CD4-positive, alpha-beta T cell treated with Interleukin-6 for 4 hours (primary cell): ENCODE results near the gene COMMD1.
A peak's percentile ranks its signal among the peaks of the same experiment; 100 is the strongest.
"Not testable (repeated sequence)": the region's sequence is repeated elsewhere in the genome, so short reads cannot be mapped to it uniquely, and the experiment has no call there.

Experiments
- DNase-seq: peaks from one replicate; pipeline ENCODE4 v3.0.0-alpha.2; 2020; ENCODE audit warnings: mixed read lengths

COMMD1 gene

DNA sequence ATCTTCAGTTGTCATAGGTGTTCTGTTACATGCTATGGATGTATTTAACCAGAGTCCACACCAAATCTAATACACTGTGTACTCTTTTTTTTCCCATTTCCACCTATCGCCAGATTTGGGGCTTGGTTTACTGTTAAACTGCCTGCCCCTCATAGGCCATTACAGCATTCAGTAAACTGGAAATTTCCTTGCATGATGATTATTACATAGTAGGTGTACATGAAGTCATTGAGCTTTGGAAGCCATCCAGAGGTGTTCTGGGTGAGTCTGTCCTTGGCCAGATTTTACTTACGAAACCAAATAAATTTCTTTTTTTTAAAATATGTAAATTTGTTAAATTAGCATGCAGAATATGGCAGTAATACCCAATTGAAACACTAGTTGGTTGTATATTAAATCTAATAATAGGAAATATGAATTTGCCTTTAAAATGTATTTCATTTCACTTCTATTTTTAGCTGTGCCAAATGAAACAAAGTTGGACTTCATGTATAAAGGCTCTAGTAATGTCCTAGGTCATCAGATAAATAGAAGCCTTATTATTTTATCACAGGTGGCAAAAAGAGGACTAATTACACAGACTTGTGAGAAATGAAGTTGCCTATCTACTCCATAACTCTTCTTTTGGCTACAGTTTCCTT is 60.7 kb downstream of the COMMD1 start:
- DNase-seq, result no peak

DNA sequence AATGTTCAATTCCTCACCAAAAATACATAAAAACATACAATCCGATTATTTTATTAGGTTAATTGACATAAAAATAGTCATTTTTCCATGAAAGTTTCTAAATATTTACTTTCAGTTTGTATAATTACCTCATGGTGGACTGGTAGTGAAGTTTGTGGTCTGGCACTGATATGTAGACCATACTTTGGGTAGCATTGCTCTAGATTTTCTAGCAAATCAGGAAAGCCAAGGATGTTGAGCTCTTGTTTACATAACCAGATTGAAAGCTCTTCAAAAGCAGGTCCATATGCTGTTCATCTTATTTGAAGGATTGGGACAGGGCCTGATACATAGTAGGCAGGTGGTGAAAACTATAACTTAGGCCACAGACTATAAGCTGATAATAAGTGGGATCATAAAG is 61.8 kb downstream of the COMMD1 start:
- DNase-seq, result no peak

DNA sequence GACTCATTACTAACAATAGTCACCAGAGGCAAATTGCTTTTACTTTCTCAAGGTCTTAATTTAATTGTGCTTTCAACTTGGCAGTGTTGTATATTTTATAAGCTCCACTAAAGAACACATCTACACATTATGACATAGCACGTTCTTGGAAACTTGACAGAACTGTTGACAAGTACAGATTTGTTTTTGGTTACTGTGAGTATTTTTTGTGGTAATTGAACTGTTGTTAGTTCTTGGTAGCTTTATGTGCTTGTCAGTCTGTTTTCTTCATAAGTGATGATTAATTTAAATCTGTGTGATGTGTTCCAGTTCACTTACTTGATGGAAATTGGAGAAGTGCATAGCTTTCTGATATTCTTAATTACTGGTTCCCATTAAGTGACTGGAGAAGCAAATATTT is 63.9 kb downstream of the COMMD1 start:
- DNase-seq, result no peak

DNA sequence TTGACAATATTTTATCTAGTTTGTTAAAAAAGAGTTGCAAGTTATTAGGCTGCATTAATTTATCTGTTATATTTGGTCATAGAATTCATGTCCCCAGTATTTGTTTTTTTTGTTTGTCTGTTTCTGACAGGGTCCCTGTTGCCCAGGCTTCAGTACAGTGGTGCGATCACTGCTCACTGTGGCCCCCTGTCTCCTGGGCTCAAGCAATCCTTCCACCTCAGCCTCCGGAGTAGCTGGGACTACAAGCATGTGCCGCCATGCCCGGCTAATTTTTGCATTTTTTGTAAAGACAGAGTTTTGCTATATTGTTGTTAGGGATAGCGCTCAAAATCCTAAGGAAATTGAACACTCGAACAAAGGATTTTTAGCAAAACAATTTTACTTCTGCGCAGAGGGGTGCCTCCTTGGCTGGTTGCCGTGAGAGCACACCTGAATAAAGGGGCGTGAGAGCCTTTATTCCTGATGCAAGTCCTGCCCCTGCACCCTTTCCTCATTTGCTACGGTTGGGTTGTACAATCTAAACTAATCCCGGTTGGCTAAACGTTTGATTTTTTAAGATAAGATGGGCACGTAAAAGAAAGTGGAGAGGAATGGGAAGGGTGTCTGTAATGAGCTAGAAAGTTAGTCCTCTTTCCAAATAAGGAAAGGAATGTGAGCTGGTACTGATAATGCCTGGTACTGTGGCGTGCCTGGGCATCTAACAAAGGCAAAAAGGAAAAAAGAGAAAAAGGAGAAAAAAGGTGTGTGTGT is 65.5 kb downstream of the COMMD1 start:
- DNase-seq, result no peak

DNA sequence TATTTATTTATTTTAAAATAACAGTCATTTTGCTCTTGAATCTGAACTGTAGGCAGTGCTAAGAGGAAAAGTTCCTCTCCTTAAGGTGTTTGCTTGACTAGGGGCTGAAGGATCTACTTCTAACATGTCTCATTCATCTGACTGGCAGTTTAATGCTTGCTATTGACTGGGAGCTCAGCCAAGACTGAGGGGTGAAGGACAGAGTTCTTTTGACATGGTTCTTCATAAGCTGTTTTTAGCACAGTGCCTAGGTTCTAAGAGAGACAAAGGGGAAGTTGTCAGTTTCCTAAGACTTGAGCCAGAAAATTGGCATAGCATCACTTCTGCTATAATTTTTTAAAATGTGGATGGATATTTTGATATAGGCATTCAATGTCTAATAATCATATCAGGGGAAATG is 73.0 kb downstream of the COMMD1 start:
- no peak for DNase-seq

DNA sequence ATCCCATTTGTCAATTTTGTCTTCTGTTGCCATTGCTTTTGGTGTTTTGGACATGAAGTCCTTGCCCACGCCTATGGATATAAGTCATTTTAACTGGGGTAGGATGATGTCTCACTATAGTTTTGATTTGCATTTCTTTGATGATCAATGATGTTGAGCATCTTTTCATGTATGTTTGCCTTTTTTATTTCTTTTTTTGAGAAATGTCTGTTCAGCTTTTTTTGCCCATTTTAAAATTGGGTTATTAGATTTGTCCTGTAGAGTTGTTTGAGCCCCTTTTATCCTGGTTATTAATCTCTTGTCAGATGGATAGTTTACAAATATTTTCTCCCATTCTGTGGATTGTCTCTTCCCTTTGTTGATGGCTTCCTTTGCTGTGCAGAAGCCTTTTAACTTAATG is 75.3 kb downstream of the COMMD1 start:
- no peak for DNase-seq

DNA sequence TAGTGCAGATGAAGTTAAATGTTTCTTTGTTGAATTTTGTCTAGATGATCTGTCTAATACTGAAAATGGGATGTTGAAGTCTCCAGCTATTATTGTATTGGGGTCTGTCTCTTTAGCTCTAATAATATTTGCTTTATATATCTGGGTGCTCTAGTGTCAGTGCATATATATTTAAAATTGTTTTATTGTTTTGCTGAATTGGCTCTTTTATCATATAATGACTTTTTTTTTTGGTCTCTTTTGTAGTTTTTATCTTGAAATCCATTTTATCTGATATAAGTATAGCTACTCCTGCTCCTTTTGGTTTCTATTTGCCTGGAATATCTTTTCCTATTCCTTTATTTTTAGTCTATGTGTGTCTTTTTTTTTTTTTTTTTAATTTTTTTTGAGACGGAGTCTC is 79.2 kb downstream of the COMMD1 start:
- DNase-seq, result no peak

DNA sequence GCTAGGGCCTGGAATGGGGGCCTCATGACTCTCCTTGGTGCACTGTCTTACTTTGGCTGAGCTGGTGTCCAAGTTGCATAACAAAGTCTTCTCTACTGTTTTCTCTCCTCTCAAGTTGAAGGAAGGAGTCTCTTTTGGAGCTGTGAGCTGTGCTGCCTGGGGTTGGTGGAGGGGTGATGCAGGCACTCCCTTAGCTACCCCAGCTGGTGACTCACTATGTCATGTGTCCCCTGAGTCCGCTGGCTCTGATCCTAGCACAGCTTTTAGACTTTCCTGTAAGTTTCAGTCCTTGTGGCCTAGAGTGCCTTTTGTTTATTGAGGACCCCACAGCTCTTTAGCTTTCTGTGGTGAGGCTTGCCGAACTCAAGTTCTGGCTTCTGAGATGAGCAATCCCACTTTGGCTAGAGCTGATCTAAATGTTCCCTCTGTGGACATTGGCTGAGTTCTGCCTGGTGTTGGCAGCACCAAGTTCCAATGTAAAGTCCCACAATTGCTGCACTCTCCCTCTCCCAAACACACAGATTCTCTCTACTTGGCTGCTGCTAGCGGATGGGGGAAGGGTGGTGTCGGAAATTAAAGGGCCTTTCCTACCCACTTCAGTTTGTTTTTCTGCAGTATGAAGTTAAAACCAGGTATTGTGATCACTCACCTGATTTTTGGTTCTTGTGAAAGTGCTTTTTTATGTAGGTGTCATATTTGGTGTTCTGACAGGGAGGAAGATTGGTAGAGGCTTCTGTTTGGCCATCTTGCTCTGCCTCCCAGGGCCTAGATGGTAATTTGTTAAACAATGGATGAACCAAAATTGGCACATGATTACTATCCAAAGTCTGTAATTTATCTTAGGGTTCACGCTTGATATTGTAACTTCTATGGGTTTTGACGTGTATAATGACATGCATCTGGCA is 83.2 kb downstream of the COMMD1 start:
- DNase-seq, result no peak

DNA sequence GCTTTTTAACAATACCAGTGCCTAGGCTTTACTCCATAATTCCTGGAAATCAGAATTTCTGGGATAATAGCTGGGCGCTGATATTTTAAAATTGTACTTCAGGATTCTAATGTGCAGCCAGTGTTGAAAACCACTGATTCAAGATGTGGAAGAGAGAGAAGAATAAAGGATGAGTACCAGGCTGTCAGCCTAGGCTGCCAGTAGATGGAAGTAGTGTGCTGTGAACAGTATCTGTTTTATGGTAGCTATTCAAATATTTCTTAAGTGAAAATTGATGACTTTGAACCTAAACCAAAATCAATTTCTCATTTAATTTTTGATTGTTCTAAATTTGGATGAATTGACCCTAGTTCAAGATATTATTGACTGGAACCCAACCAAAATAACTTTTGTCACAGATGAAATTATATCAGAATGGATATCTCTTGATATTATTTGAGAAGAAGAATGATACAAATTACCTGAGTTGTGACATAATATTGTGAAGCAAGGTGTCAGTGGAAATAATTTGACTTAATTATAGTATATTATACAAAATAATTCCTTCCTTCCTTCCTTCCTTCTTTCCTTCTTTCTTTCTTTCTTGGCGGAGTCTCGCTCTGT is 88.0 kb downstream of the COMMD1 start:
- DNase-seq, result peak; percentile 7

DNA sequence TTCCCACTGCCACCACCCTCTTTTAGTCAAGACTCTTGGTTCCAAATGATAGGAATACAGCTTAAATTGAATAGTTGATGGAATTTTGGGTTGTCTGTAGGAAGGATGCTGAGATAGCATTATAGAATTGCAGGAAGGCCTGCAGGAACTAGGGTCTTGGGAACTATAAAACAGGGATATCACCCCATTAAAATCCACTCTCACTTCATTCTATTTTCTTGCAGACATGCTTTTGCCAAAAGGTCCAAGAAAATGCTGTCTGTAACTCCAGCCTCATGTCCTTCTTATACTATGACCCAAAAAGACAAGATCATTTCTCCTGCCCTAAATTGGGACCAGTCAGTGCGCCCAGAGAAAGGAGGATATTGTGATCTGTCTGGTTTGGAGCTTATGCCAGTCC is 89.1 kb downstream of the COMMD1 start:
- no peak for DNase-seq

DNA sequence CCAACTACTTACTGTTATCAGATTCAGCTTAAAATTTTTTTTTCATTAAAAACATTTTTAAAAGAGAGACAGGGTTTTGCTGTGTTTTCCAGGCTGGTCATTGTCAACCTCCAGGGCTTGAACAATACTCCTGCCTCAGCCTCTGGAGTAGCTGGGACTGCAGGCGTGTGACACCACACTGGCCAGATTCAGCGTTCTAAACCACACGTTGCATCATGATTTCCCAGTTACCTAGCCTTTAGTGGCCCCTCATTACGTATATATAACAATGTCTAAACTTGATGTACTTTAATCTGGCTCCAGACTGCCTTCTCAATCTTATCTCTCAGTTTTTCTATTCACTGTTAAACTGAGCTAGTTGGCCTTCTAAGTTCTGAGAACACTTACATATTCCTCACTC is 89.6 kb downstream of the COMMD1 start:
- no peak for DNase-seq

DNA sequence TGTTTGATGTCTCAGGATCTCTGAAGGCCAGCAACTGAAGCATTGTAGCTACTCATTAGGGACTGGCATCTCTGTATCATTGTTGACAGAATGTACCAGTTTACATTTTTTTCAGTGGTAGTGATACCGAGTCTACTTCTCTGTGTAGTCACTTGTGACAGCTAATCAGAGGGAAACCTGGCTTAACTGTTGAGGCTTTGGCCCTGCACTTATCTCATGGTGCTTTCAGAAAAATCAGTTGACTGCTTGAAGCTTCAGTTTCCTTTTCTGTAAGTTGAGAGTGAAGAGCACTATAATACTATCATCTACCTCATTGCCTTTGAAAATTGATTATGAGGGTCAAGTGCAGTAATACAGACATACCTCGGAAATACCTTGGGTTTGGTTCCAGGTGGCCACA is 90.0 kb downstream of the COMMD1 start:
- DNase-seq, result no peak

DNA sequence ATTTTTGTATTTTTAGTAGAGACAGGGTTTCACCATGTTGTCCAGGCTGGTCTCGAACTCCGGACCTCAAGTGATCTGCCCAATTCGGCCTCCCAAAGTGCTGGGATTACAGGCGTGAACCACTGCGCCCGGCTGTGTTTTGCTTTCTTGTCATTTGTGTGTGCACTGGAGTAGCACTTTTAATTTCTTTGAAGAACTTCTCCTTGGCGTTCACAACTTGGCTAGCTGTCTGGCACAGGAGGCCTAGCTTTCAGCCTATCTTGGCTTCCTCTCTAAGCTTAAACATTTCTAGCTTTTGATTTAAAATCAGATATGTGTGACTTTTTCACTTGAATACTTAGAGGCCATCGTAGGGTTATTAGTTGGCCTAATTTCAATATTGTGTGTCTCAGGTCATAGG is 93.0 kb downstream of the COMMD1 start:
- DNase-seq, result no peak

DNA sequence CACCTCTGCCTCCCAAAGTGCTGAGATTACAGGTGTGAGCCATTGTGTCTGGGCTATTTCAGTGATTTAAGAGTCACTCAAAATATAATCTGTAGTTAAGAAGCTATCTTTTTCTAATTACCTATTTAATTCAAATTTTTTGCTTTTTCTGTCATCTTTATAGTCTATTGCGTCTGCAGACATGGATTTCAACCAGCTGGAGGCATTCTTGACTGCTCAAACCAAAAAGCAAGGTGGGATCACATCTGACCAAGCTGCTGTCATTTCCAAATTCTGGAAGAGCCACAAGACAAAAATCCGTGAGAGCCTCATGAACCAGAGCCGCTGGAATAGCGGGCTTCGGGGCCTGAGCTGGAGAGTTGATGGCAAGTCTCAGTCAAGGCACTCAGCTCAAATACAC is 95.1 kb downstream of the COMMD1 start:
- DNase-seq, result no peak

DNA sequence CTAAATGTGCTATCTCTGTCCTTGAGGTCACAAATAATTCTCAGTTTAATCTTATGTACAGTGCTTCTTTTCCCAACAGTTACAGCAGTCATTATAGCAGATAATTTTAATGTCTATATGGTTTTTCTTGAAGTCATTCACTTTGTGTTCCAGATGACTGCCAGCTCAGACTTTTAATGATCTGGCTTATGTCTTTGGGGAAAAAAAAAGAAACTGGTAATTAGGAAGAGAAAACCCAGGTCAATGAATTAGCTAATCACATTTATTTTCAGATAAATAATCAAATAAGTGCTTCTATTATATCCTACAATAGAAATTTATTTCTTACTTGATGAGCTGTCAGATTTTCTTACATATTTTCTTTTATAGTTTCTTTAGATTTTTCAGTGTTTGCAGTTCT is 96.0 kb downstream of the COMMD1 start:
- DNase-seq, result no peak

DNA sequence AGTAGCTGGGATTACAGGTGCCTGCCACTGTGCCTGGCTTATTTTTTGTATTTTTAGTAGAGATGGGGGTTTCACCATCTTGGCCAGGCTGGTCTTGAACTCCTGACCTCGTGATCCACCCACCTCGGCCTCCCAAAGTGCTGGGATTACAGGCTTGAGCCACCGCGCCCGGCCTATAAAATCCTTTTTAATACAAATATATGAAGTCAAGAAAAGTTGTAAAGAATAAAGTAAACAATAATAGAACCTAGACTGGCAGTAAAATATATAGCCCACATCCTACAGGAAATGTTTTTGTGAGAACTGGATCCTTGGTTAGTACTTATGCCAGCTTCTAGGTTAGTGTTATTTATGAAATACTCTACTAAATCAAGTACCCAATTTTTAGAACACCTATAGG is 99.0 kb downstream of the COMMD1 start:
- not testable (repeated sequence) for DNase-seq

DNA sequence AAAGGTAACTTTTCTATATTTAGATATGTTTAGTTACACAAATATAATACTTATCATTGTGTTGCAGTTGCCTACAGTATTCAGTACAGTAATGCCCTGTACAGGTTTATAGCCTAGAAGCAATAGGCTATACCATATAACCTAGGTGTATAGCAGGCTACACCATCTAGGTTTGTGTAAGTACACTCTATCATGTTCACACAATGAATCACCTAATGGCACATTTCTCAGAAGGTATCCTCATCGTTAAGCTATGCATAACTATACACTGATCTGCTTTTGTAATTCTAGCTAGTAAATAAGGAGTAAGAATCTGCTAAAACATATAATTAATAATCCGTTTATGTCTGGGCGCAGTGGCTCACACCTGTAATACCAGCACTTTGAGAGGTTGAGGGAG is 102.1 kb downstream of the COMMD1 start:
- no peak for DNase-seq

DNA sequence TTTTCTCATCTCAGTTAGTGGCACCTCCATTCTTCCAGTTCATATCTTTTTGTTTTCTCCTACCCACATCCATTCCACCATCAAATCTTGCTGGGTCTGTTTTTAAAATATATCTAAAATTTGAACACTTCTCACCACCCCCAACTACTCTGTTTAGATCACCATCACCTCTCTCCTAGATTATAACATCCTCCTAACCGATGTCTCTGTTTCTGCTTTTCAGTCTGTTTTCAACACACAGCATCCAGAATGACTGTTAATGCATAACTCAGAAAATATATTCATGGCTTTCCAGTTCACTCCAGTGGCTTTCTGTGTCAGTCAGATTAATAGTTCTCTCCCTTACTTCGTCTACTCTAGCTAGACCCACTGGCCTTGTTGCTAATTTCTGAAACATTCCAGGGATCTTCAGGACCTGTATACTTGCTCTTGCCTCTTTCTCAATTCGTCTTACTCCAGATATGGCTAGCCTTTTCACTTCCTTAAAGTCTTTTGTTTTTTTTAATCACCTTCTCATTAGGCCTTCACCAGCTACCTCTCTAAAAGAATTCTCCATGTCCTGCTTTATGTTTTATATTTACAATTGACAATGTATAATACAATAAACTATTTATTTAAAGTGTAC is 105.3 kb downstream of the COMMD1 start:
- no peak for DNase-seq

DNA sequence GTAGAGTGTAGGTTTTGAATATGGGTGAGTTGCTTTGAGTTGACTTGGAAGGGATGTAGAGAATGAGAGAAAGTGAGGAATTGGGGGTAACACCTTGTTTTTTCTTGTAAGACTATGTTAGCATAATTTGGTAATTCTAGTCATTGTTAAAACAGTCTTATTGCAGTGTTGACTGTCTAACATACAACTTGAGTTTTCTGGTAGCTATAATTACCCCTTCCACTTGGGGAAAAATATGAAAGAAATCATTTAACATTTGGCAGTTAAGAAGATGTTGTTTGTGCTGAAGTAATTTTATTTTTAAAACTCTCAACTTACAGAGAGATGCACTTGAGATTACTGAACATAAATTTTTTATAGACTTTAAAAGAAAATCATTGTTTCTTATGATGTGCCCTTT is 108.2 kb downstream of the COMMD1 start:
- no peak for DNase-seq

DNA sequence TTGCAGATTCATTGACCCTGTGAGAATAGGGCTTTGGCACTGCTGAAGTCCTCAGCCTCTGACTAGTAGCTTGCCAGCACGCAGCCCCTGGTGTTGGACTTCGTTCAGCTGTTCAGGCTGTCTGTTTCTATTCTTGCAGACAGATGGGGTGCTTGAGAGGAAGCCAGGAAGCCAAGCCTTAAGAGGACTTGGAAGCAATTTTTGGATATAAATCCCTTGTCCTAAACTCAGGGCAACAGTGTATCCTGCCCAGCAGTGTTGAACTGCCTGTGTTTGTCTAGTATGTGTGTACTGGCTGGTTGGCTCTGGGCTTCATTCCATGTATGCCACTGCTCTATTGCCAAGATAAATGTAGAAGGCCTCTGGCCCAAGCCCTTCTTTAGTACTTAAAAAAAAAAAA is 108.6 kb downstream of the COMMD1 start:
- DNase-seq, result no peak

DNA sequence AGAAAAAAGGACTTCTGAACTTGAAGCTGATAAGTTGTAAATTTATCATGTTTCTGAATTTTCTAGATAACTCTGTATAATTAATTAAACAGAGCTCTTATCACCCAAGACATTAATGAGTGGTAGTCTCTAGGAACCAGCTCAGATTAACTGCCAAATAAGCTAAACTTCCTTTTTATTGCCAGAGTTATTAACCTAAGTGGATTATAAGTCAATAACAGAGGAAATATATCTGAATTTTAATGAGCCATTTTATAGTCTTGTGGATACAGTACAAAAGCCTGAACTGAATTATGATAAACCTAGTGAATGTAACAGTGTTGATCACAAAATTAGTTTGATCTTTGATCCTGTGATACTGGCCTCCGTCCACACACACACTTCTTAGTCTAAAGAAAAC is 111.5 kb downstream of the COMMD1 start:
- no peak for DNase-seq

DNA sequence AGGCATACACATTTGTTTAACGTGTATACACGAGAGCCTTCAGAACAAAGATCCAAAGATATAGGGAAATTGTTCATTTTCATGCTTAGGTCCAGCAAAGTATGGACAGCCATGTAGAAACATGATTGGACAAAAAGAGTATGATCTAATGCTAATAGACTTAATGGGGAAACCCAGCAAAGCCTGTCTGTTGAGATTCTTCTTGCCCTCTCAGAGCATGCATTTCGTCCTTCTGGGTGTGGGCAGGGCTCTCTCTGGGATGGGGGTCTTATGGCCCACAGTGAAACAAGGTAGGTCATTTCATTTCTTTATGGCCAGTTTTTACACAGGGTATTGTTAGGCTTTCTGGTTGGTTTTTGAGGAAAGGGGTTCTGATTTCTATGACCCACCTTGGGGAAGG is 124.4 kb downstream of the COMMD1 start:
- DNase-seq, result no peak

DNA sequence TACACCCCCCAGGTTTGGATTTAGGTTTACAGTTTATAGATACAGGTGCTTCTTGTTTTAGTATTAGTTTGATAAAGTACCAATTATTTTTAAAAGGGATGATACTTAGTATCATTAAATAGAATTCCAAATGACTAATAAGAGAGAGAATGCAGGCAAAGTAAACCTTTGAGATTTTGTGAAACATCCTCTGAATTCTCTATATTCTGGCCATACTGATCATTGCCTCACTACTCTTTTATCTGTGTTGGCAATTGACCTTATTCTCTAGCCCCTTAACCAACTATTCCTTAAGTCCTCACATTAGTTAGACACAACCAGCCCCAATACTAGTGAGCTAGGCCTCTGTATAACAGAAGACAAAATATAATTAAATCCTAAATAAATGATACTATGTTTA is 125.4 kb downstream of the COMMD1 start:
- no peak for DNase-seq
